ENCODE results near the gene LEMD3.

The LEMD3 gene

GRCh38 chr12:65292241-65292640 lies 122.9 kb downstream of the LEMD3 start:
- FAIRE-seq (no peak), DNase-seq (ENCODE audit: insufficient read length, low spot score) (no peak)
- TF ChIP-seq CTCF (IDR thresholded peaks at IDR 0.05; ENCODE audit: insufficient read depth, missing control alignments), result no peak

GRCh38 chr12:65293735-65294134 lies 124.4 kb downstream of the LEMD3 start:
- FAIRE-seq, result no peak
- no peak for TF ChIP-seq CTCF (IDR thresholded peaks at IDR 0.05; ENCODE audit: insufficient read depth, missing control alignments)
- no peak for DNase-seq (ENCODE audit: insufficient read length, low spot score)

- no peak for FAIRE-seq
- DNase-seq (ENCODE audit: insufficient read length, low spot score), result no peak
- TF ChIP-seq CTCF (IDR thresholded peaks at IDR 0.05; ENCODE audit: insufficient read depth, missing control alignments), result no peak
These were observed 125.4 kb downstream of the LEMD3 start for GRCh38 chr12:65294641-65295262.

GRCh38 chr12:65296508-65297265 lies 127.3 kb downstream of the LEMD3 start:
- no peak for TF ChIP-seq CTCF (IDR thresholded peaks at IDR 0.05; ENCODE audit: insufficient read depth, missing control alignments)
- no peak for FAIRE-seq
- no peak for DNase-seq (ENCODE audit: insufficient read length, low spot score)

Data from D721Med (cell line).